DND-41 (cell line): ENCODE results near the gene DBNL.

Source experiments
- EZH2 ChIP-seq: IDR thresholded peaks from 3 replicates; pipeline ENCODE4 v1.6.1; 2012; ENCODE audit warnings: borderline replicate concordance, low read depth, mild to moderate bottlenecking, moderate library complexity, low read length, inconsistent platforms; ENCODE audit not compliant: severe bottlenecking
- TF ChIP-seq, protein P1 (sequence below): IDR thresholded peaks from 2 replicates; pipeline ENCODE4 v1.5.1; 2012; ENCODE audit warnings: borderline replicate concordance, low read length, moderate library complexity, mild to moderate bottlenecking; ENCODE audit not compliant: poor library complexity, severe bottlenecking; ENCODE audit errors: extremely low read depth

DNA sequence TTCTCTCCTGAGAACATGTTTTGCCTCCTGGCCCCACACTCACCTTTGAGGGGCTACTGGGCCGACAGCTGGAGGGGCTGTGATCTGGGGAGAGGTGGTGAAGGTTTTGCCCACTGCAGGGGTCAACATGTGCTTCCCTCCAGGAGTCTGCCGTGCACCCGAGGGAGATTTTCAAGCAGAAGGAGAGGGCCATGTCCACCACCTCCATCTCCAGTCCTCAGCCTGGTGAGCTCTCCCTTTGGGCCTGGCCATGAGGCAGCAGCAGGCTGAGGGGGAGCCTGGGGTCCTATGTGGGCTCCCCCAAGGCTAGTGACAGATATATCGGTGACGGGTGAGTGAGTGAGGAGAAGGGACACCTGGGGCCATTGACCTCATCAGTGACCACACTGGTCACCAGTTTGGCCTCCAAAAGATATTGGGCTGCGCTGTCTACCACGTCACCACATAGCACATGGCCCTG, 14.3 kb downstream of the DBNL start:
- TF ChIP-seq, protein P1, sequence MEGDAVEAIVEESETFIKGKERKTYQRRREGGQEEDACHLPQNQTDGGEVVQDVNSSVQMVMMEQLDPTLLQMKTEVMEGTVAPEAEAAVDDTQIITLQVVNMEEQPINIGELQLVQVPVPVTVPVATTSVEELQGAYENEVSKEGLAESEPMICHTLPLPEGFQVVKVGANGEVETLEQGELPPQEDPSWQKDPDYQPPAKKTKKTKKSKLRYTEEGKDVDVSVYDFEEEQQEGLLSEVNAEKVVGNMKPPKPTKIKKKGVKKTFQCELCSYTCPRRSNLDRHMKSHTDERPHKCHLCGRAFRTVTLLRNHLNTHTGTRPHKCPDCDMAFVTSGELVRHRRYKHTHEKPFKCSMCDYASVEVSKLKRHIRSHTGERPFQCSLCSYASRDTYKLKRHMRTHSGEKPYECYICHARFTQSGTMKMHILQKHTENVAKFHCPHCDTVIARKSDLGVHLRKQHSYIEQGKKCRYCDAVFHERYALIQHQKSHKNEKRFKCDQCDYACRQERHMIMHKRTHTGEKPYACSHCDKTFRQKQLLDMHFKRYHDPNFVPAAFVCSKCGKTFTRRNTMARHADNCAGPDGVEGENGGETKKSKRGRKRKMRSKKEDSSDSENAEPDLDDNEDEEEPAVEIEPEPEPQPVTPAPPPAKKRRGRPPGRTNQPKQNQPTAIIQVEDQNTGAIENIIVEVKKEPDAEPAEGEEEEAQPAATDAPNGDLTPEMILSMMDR: no peak
- TF ChIP-seq EZH2: no peak
